ENCODE measurements around the gene PTPRT.

The PTPRT gene

GRCh38 chr20:42975974-42976373 is 213.7 kb downstream of the PTPRT start:
- no peak for DNase-seq (ENCODE audit: extremely low spot score)
- TF ChIP-seq CTCF (IDR thresholded peaks at IDR 0.05; ENCODE audit: control extremely low read depth, extremely low read depth, low read depth, missing control alignments) = no peak
- ChIA-PET CTCF (no interaction called here), POLR2A (no interaction called here)

GRCh38 chr20:42974347-42974746 is 215.4 kb downstream of the PTPRT start:
- CTCF ChIA-PET = interaction anchor here (1.6 kb wide), 1 partner anchor 9 kb away, joined by 5 read pairs; no protein-coding TSS in a partner anchor
- DNase-seq (ENCODE audit: extremely low spot score) = no peak
- POLR2A ChIA-PET = no interaction called here
- TF ChIP-seq CTCF (IDR thresholded peaks at IDR 0.05; ENCODE audit: control extremely low read depth, extremely low read depth, low read depth, missing control alignments) = no peak

GRCh38 chr20:42972591-42972990 is 217.1 kb downstream of the PTPRT start:
- no peak for TF ChIP-seq CTCF (IDR thresholded peaks at IDR 0.05; ENCODE audit: control extremely low read depth, extremely low read depth, low read depth, missing control alignments)
- POLR2A ChIA-PET = no interaction called here
- no peak for DNase-seq (ENCODE audit: extremely low spot score)
- CTCF ChIA-PET = no interaction called here

- DNase-seq (ENCODE audit: extremely low spot score) = no peak
- CTCF ChIA-PET = no interaction called here
- TF ChIP-seq CTCF (IDR thresholded peaks at IDR 0.05; ENCODE audit: control extremely low read depth, extremely low read depth, low read depth, missing control alignments) = no peak
- POLR2A ChIA-PET = no interaction called here
These were observed 221.0 kb downstream of the PTPRT start for GRCh38 chr20:42968746-42969145.

GRCh38 chr20:42963796-42964195 is 225.9 kb downstream of the PTPRT start:
- POLR2A ChIA-PET = no interaction called here

GRCh38 chr20:42961771-42962170 is 227.9 kb downstream of the PTPRT start:
- TF ChIP-seq CTCF (IDR thresholded peaks at IDR 0.05; ENCODE audit: control extremely low read depth, extremely low read depth, low read depth, missing control alignments) = no peak
- POLR2A ChIA-PET = no interaction called here
- CTCF ChIA-PET = no interaction called here
- no peak for DNase-seq (ENCODE audit: extremely low spot score)

More at GRCh38 chr20:42963796-42964195, 225.9 kb downstream of the PTPRT start:
- no peak for DNase-seq (ENCODE audit: extremely low spot score)
- CTCF ChIA-PET = no interaction called here
- no peak for TF ChIP-seq CTCF (IDR thresholded peaks at IDR 0.05; ENCODE audit: control extremely low read depth, extremely low read depth, low read depth, missing control alignments)

GRCh38 chr20:42959996-42960395 is 229.7 kb downstream of the PTPRT start:
- TF ChIP-seq CTCF (IDR thresholded peaks at IDR 0.05; ENCODE audit: control extremely low read depth, extremely low read depth, low read depth, missing control alignments) = no peak
- ChIA-PET CTCF (interaction anchor here (1.0 to 1.4 kb wide), 2 partner anchors 8 to 24 kb away, joined by 3 read pairs; no protein-coding TSS in a partner anchor), POLR2A (no interaction called here)

More at GRCh38 chr20:42959996-42960395, 229.7 kb downstream of the PTPRT start:
- DNase-seq (ENCODE audit: extremely low spot score) = no peak

Measured in GM10248 (cell line).